ENCODE measurements around the gene HS3ST4. TPM values are rescaled to one million over a fixed set of nuclear protein-coding genes. Genes with fewer than 3 reads are reported as not detected.

HS3ST4 gene
- total and polyA plus RNA-seq, 2 donors (not counting 3 experiments of a cell fraction or from before 2014, with no cell fraction given): not detected

GRCh38 chr16:25957707-25958106 is 265.9 kb downstream of the HS3ST4 start:
- TF ChIP-seq POLR2A (IDR thresholded peaks at IDR 0.05; ENCODE audit: low read depth, low read length): no peak
- no peak for TF ChIP-seq JUN (IDR thresholded peaks at IDR 0.05; ENCODE audit: borderline replicate concordance, insufficient read depth, insufficient read length, low read depth)
- no peak for TF ChIP-seq POLR2AphosphoS5 (IDR thresholded peaks at IDR 0.05; ENCODE audit: insufficient read depth, low read depth, low read length)
- TF ChIP-seq FOS (IDR thresholded peaks at IDR 0.05; ENCODE audit: borderline replicate concordance, insufficient read depth, low read length): no peak
- TF ChIP-seq CTCF (IDR thresholded peaks at IDR 0.05; ENCODE audit: extremely low read depth in 1 of 2, insufficient read depth in 1 of 2, low read depth in 1 of 2, low read length in 2 of 2): no peak
- no peak for TF ChIP-seq MYC (IDR thresholded peaks at IDR 0.05; ENCODE audit: low read depth, low read length)
- no peak for TF ChIP-seq EZH2 (IDR thresholded peaks at IDR 0.05; ENCODE audit: borderline replicate concordance, low read depth, low read length, severe bottlenecking)
- no peak for TF ChIP-seq MAX (IDR thresholded peaks at IDR 0.05; ENCODE audit: insufficient read depth, insufficient read length)

More at GRCh38 chr16:25957707-25958106, 265.9 kb downstream of the HS3ST4 start:
- DNase-seq (ENCODE audit: low read depth, low spot score) (no peak), FAIRE-seq (no peak)
- H3K36me3 ChIP-seq (ENCODE audit: control insufficient read depth in 2 of 2, extremely low read depth in 1 of 2, insufficient read depth in 2 of 2, low read length in 2 of 2): no peaks in the 10 kb centered on the region
- ChIA-PET CTCF (no interaction called here), POLR2A (no interaction called here)
- no peak overlapping the region for H3K9ac ChIP-seq (replicated peaks; ENCODE audit: extremely low read depth, insufficient read depth, low read length)
- H2AFZ ChIP-seq (ENCODE audit: low read depth, low read length): no peak overlapping the region
- H3K27me3 ChIP-seq (ENCODE audit: control insufficient read depth in 2 of 2, insufficient read depth in 2 of 2, low read length in 2 of 2): no peaks in the 10 kb centered on the region
- H4K20me1 ChIP-seq (replicated peaks; ENCODE audit: control insufficient read depth, extremely low read depth, insufficient read depth, low read length): no peaks in the 10 kb centered on the region
- H3K4me3 ChIP-seq (replicated peaks in 1 of 3; ENCODE audit: insufficient read depth in 1 of 3, low read depth in 1 of 3, low read length in 3 of 3): no peak overlapping the region
- H3K9me3 ChIP-seq (replicated peaks; ENCODE audit: control insufficient read depth, insufficient read depth, low read length): peaks cover 7% of the 10 kb centered on the region
- dilution Hi-C loops (cut with MboI; ENCODE audit: extremely low pct_ligation_motif_present, low sequenced_read_pairs) (no loop called here), intact Hi-C loops (cut with micrococcal nuclease) (no loop called here)
- BruUV-seq (replicated peaks): no TSS peak
- H3K9me1 ChIP-seq (replicated peaks; ENCODE audit: control insufficient read depth, extremely low read depth, insufficient read depth, low read length): no peaks in the 10 kb centered on the region
- no peak overlapping the region for H3K27ac ChIP-seq (ENCODE audit: insufficient read depth, low read depth, low read length)
- H3K4me2 ChIP-seq (ENCODE audit: insufficient read depth, low read length): no peak overlapping the region
- H3K4me1 ChIP-seq (ENCODE audit: control insufficient read depth, extremely low read depth, insufficient read depth, low read length): no peaks in the 10 kb centered on the region
- no peaks in the 10 kb centered on the region for H3K79me2 ChIP-seq (ENCODE audit: control insufficient read depth, insufficient read depth, low read length)

Data from endothelial cell of umbilical vein (primary cell).